ENCODE measurements around the gene CNTNAP5.

The CNTNAP5 gene

GRCh38 chr2:124424074-124424473, 399.0 kb downstream of the CNTNAP5 start:
- no peak overlapping the region for H3K9ac ChIP-seq (ENCODE audit: low read length)
- no peaks in the 10 kb centered on the region for H3K36me3 ChIP-seq (ENCODE audit: control insufficient read depth in 1 of 2, insufficient read depth in 2 of 2, low read depth in 1 of 2, low read length in 2 of 2)
- no peaks in the 10 kb centered on the region for H3K27me3 ChIP-seq (ENCODE audit: control insufficient read depth in 1 of 2, insufficient read depth in 1 of 2, low read length in 2 of 2)
- no peak overlapping the region for H3K14ac ChIP-seq (ENCODE audit: low read length in 2 of 2)
- 88% methylated on average over 1 of the region's 1 CpG for WGBS
- H3K4me1 ChIP-seq (ENCODE audit: control insufficient read depth, insufficient read depth, low read depth, low read length) = no peaks in the 10 kb centered on the region
- H3K9me3 ChIP-seq (ENCODE audit: control insufficient read depth, low read length) = peaks cover 2% of the 10 kb centered on the region
- no peak overlapping the region for H2AFZ ChIP-seq (ENCODE audit: low read depth, low read length)
- H2AK5ac ChIP-seq (ENCODE audit: low read length, severe bottlenecking) = no peak overlapping the region
- no peak overlapping the region for H2BK5ac ChIP-seq (ENCODE audit: low read depth, low read length, poor library complexity, severe bottlenecking)
- no peak overlapping the region for H4K91ac ChIP-seq (ENCODE audit: low read length)
- H3K79me1 ChIP-seq (replicated peaks; ENCODE audit: low read length, poor library complexity, severe bottlenecking) = no peaks in the 10 kb centered on the region
- H4K8ac ChIP-seq (ENCODE audit: low read length) = no peak overlapping the region
- no peak overlapping the region for H2BK12ac ChIP-seq (ENCODE audit: low read length in 2 of 2)
- H3K27ac ChIP-seq (ENCODE audit: low read length, poor library complexity, severe bottlenecking) = no peak overlapping the region
- H3K23ac ChIP-seq (ENCODE audit: low read length in 2 of 2) = no peak overlapping the region
- no peak overlapping the region for H2BK15ac ChIP-seq (ENCODE audit: low read depth, poor library complexity, severe bottlenecking)
- H2BK120ac ChIP-seq (ENCODE audit: low read depth, low read length) = no peak overlapping the region
- no peak overlapping the region for H3K18ac ChIP-seq (ENCODE audit: low read depth in 1 of 2, low read length in 2 of 2)
- no peak for DNase-seq
- no peak overlapping the region for H3K4me3 ChIP-seq (ENCODE audit: insufficient read depth in 1 of 2, low read depth in 1 of 2, low read length in 2 of 2)
- no peak overlapping the region for H3K4me2 ChIP-seq (ENCODE audit: low read length, poor library complexity, severe bottlenecking)
- H3K4ac ChIP-seq (ENCODE audit: low read depth in 1 of 2, low read length in 2 of 2) = no peak overlapping the region

- no peak overlapping the region for H2BK5ac ChIP-seq (ENCODE audit: low read depth, low read length, poor library complexity, severe bottlenecking)
- H4K91ac ChIP-seq (ENCODE audit: low read length) = no peak overlapping the region
- 80% methylated on average over 2 of the region's 2 CpGs for WGBS
- DNase-seq = no peak
- no peak overlapping the region for H3K14ac ChIP-seq (ENCODE audit: low read length in 2 of 2)
- H3K9me3 ChIP-seq (ENCODE audit: control insufficient read depth, low read length) = peaks cover 2% of the 10 kb centered on the region
- no peak overlapping the region for H3K4ac ChIP-seq (ENCODE audit: low read depth in 1 of 2, low read length in 2 of 2)
- no peaks in the 10 kb centered on the region for H3K36me3 ChIP-seq (ENCODE audit: control insufficient read depth in 1 of 2, insufficient read depth in 2 of 2, low read depth in 1 of 2, low read length in 2 of 2)
- no peak overlapping the region for H3K18ac ChIP-seq (ENCODE audit: low read depth in 1 of 2, low read length in 2 of 2)
- no peak overlapping the region for H3K23ac ChIP-seq (ENCODE audit: low read length in 2 of 2)
- H2BK12ac ChIP-seq (ENCODE audit: low read length in 2 of 2) = no peak overlapping the region
- no peak overlapping the region for H4K8ac ChIP-seq (ENCODE audit: low read length)
- H2AK5ac ChIP-seq (ENCODE audit: low read length, severe bottlenecking) = no peak overlapping the region
- H2BK120ac ChIP-seq (ENCODE audit: low read depth, low read length) = no peak overlapping the region
- H3K4me2 ChIP-seq (ENCODE audit: low read length, poor library complexity, severe bottlenecking) = no peak overlapping the region
- no peaks in the 10 kb centered on the region for H3K79me1 ChIP-seq (replicated peaks; ENCODE audit: low read length, poor library complexity, severe bottlenecking)
- no peak overlapping the region for H3K27ac ChIP-seq (ENCODE audit: low read length, poor library complexity, severe bottlenecking)
- no peaks in the 10 kb centered on the region for H3K4me1 ChIP-seq (ENCODE audit: control insufficient read depth, insufficient read depth, low read depth, low read length)
- H2AFZ ChIP-seq (ENCODE audit: low read depth, low read length) = no peak overlapping the region
- H2BK15ac ChIP-seq (ENCODE audit: low read depth, poor library complexity, severe bottlenecking) = no peak overlapping the region
- H3K4me3 ChIP-seq (ENCODE audit: insufficient read depth in 1 of 2, low read depth in 1 of 2, low read length in 2 of 2) = no peak overlapping the region
- H3K9ac ChIP-seq (ENCODE audit: low read length) = no peak overlapping the region
- H3K27me3 ChIP-seq (ENCODE audit: control insufficient read depth in 1 of 2, insufficient read depth in 1 of 2, low read length in 2 of 2) = no peaks in the 10 kb centered on the region
These were observed 401.0 kb downstream of the CNTNAP5 start for GRCh38 chr2:124426122-124426521.

GRCh38 chr2:124426625-124427024, 401.5 kb downstream of the CNTNAP5 start:
- H2BK15ac ChIP-seq (ENCODE audit: low read depth, poor library complexity, severe bottlenecking) = no peak overlapping the region
- no peaks in the 10 kb centered on the region for H3K36me3 ChIP-seq (ENCODE audit: control insufficient read depth in 1 of 2, insufficient read depth in 2 of 2, low read depth in 1 of 2, low read length in 2 of 2)
- H2AK5ac ChIP-seq (ENCODE audit: low read length, severe bottlenecking) = no peak overlapping the region
- H3K4me1 ChIP-seq (ENCODE audit: control insufficient read depth, insufficient read depth, low read depth, low read length) = no peaks in the 10 kb centered on the region
- H2BK12ac ChIP-seq (ENCODE audit: low read length in 2 of 2) = no peak overlapping the region
- no peak overlapping the region for H2AFZ ChIP-seq (ENCODE audit: low read depth, low read length)
- no peak overlapping the region for H3K14ac ChIP-seq (ENCODE audit: low read length in 2 of 2)
- WGBS = 60% methylated on average over 2 of the region's 2 CpGs
- no peak overlapping the region for H2BK5ac ChIP-seq (ENCODE audit: low read depth, low read length, poor library complexity, severe bottlenecking)
- H3K23ac ChIP-seq (ENCODE audit: low read length in 2 of 2) = no peak overlapping the region
- no peak overlapping the region for H3K9ac ChIP-seq (ENCODE audit: low read length)
- DNase-seq = no peak
- no peaks in the 10 kb centered on the region for H3K27me3 ChIP-seq (ENCODE audit: control insufficient read depth in 1 of 2, insufficient read depth in 1 of 2, low read length in 2 of 2)
- no peak overlapping the region for H3K4me2 ChIP-seq (ENCODE audit: low read length, poor library complexity, severe bottlenecking)
- H3K4ac ChIP-seq (ENCODE audit: low read depth in 1 of 2, low read length in 2 of 2) = no peak overlapping the region
- no peak overlapping the region for H4K8ac ChIP-seq (ENCODE audit: low read length)
- H3K27ac ChIP-seq (ENCODE audit: low read length, poor library complexity, severe bottlenecking) = no peak overlapping the region
- H2BK120ac ChIP-seq (ENCODE audit: low read depth, low read length) = no peak overlapping the region
- peaks cover 2% of the 10 kb centered on the region for H3K9me3 ChIP-seq (ENCODE audit: control insufficient read depth, low read length)
- H3K4me3 ChIP-seq (ENCODE audit: insufficient read depth in 1 of 2, low read depth in 1 of 2, low read length in 2 of 2) = no peak overlapping the region
- H3K79me1 ChIP-seq (replicated peaks; ENCODE audit: low read length, poor library complexity, severe bottlenecking) = no peaks in the 10 kb centered on the region
- H4K91ac ChIP-seq (ENCODE audit: low read length) = no peak overlapping the region
- H3K18ac ChIP-seq (ENCODE audit: low read depth in 1 of 2, low read length in 2 of 2) = no peak overlapping the region

- Histone ChIP-seq H4K91ac (ENCODE audit: low read length) (no peak overlapping the region), H3K9me3 (ENCODE audit: control insufficient read depth, low read length) (peaks cover 3% of the 10 kb centered on the region), H3K27ac (ENCODE audit: low read length, poor library complexity, severe bottlenecking) (no peak overlapping the region), H3K9ac (ENCODE audit: low read length) (no peak overlapping the region), H3K36me3 (ENCODE audit: control insufficient read depth in 1 of 2, insufficient read depth in 2 of 2, low read depth in 1 of 2, low read length in 2 of 2) (no peaks in the 10 kb centered on the region), H4K8ac (ENCODE audit: low read length) (no peak overlapping the region), H3K14ac (ENCODE audit: low read length in 2 of 2) (no peak overlapping the region), H3K23ac (ENCODE audit: low read length in 2 of 2) (no peak overlapping the region), H2BK120ac (ENCODE audit: low read depth, low read length) (no peak overlapping the region), H3K4me3 (ENCODE audit: insufficient read depth in 1 of 2, low read depth in 1 of 2, low read length in 2 of 2) (no peak overlapping the region), H2AK5ac (ENCODE audit: low read length, severe bottlenecking) (no peak overlapping the region), H3K27me3 (ENCODE audit: control insufficient read depth in 1 of 2, insufficient read depth in 1 of 2, low read length in 2 of 2) (no peaks in the 10 kb centered on the region), H2AFZ (ENCODE audit: low read depth, low read length) (no peak overlapping the region), H3K79me1 (replicated peaks; ENCODE audit: low read length, poor library complexity, severe bottlenecking) (no peaks in the 10 kb centered on the region), H2BK12ac (ENCODE audit: low read length in 2 of 2) (no peak overlapping the region), H2BK5ac (ENCODE audit: low read depth, low read length, poor library complexity, severe bottlenecking) (no peak overlapping the region), H3K18ac (ENCODE audit: low read depth in 1 of 2, low read length in 2 of 2) (no peak overlapping the region), H3K4ac (ENCODE audit: low read depth in 1 of 2, low read length in 2 of 2) (no peak overlapping the region), H2BK15ac (ENCODE audit: low read depth, poor library complexity, severe bottlenecking) (no peak overlapping the region), H3K4me2 (ENCODE audit: low read length, poor library complexity, severe bottlenecking) (no peak overlapping the region), H3K4me1 (ENCODE audit: control insufficient read depth, insufficient read depth, low read depth, low read length) (no peaks in the 10 kb centered on the region)
- no peak for DNase-seq
- WGBS = no CpG with 5 or more reads among the region's 1 CpG
These were observed 412.7 kb downstream of the CNTNAP5 start for GRCh38 chr2:124437811-124438210.
